ENCODE measurements around the gene SMOC1.

Gene SMOC1

DNA sequence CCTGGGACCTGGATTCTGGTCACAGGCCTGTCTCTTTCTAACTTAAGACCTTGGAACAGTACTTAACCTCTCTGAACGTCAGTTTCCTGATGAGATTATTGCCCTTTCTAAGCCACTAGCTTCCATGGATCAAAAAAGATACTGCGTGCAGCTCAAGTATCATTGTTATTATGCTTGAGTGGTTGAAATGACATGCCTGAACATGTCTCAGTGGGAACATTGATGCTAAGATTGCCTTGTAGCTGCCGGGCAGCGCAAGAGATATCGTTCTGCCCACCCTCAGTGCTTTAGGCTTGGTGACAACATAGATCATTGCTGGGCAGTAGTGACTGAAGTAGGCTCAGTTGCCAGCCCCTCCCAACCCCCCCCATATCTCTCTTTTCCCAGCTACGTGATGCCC, 131.9 kb downstream of the SMOC1 start:
- no peak for DNase-seq (ENCODE audit: low spot score)

DNA sequence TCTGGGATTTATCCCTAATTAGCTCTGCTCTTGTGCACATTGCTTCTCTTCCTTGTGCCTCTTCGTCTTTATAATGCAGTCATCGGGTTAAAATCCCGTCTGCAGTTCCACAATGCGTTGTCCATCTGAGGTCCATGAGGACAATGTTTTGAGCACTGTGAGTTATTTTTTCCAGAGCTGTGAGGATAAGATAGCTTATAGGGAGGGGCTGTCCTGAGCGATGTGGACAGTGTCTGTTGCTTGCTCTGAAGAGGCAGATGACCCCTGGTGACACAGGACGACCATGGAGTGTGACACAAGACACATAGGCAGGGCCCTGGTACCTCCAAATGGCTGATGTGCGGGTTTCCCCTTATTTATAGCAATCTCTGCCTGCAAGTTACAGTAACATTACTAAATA, 132.5 kb downstream of the SMOC1 start:
- DNase-seq (ENCODE audit: low spot score): no peak

DNA sequence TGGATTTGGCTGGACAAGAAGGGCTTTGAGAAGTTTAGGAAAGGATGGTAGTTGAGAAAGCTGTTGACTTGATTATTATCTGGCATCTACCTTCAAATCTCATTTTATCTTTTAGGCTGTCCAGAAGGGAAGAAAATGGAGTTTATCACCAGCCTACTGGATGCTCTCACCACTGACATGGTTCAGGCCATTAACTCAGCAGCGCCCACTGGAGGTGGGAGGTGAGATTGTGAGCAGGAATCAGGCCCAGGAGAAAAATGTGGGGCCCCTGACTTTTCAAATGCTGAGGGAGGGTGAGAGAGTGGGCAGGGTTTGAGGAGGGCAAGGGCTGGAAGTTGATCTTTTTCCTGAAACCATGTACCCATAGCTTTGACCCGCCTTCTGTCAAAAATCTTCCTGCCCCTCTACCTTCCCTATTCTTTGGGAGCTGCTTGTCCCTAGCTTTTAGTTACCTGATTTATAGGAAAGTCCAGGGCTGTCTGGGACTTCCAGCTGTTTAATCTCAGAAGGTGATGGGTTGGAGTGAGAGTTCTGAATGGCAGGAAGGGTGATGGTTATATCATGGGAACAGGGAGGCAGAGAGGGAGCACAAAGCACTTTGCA, 134.2 kb downstream of the SMOC1 start:
- DNase-seq (ENCODE audit: low spot score): peak; percentile 16

DNA sequence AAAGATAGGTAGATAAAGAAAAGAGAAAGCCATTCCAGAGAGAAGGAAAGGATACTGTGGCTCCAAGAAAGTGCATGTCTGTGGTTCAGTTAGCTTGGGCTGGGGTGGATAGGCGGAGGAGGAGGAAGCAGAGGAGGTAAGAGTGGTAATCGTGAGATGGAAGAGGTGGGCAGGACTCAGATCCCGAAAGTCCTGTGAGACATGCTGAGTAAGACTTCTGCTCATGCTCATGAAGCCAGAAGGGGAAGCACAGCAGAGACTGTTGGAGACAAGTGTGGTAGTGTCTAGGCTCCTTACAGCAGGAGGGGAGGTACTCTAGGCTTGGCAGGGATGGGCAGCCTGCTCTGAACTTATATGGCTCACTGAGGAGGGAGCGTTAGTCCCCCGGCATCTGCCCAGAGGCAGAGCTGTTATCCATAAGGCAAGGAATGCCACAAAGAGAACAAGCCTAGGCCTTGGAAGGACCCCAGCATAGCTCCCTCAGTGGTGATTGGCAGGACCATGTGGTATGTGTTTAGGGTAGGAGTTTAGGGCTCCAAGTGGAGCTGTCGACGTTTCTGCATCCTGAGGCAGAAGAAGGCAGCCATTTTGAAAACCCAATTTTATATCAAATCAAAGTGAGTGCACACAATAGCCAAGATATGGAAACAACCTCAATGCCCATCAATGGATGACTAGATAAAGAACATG, 135.3 kb downstream of the SMOC1 start:
- no peak for DNase-seq (ENCODE audit: low spot score)

DNA sequence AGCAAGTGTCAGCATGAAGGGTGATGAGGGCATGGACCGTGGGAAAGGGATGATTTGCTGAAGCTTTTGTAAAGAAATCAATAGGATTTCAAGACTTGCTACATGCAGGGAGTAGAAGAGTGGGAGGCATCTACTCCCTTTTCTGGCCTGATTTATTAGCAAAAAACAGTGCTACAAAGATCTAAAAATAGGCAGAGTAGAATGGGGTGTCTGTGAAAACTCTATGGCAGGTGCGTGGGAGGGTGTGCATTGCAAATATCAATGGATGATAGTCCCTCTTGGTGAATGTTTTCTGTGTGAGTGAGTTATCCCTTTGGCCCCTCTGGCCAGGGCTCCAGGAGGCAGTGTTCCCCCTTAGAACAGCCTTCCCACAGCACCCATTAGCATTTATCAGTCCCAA, 139.0 kb downstream of the SMOC1 start:
- DNase-seq (ENCODE audit: low spot score): no peak

DNA sequence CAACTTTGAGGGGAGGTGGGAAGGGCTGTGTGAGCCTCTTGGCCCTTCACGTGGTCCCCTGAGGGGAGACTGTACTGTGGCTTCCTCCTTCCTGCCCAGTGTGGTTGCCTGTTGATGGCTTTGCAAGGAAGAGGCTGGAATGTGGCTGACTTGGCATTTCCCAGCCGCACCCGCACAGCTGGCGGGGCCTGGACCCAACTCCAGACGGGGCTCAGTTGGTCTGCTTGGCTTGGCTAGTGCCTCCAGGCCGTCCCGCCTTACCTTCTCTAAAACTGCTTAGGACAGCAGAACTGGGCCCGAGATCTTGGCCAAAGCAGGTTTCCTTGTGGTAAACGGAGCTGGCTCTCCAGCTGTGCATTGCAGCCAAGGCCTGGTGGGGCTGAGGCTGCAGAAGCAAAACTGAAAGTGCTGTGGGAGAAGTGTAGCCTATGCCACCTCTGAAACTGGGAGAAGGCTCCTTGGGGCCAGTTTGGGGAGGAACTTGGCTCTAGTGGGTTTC, 139.5 kb downstream of the SMOC1 start:
- no peak for DNase-seq (ENCODE audit: low spot score)

DNA sequence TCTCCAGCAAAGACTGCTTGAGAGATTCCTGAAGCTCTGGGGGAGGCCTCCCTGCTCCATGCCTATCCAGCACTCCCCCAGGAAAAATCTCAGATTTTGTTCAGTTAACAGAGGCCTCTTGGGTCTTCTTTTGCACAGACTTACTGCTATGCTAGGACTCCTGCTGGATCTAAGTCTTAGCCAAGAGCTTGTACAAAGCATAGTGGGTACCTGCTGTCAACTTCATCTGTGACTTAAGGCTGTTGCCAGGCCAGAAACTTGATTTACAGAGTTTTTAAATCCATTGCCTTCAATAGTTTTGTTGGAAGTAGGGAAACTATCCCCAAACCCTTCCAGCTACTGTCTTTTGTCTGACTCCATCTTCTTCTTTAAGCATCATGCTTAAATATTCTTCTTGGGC, 140.5 kb downstream of the SMOC1 start:
- DNase-seq (ENCODE audit: low spot score): no peak

DNA sequence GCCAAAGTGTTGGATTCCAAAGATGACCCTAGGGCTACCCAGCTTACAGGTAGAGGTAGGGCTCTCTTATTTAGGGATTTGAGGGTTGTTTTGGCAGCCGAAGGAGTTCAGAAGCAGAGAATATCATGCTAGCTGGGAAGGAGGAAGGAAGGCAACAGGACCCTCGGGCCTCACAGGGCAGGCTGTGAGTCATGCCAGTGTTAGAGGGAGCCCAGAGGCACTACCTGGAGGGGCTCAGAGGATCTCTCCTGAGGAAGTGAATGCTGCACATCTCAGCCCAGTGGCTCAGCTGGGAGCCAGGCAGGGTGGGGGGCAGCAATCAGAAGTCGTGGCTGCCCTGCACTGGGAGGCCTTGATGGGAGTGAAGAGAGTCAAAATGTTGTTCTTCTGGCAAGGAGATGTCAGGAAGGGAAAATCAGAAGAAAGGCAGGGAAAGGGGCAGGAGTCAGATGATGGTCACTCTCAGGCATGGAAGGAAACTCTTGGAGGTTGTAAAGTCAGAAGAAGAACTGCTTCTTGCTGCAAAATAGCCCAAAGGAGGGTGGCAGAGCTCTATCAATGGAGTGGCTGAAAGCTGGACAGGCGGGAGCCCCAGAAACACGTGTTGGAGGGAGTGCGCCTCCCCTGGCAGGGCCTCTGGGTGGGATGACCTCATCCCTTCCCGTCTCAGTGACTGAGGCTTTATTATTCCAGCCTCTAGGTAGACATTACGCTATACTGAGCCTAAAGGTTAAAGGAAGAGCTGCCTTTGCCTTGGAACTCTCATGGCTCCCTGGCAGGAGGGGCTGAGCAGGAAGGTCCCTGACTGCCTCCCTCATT, 141.3 kb downstream of the SMOC1 start:
- no peak for DNase-seq (ENCODE audit: low spot score)

DNA sequence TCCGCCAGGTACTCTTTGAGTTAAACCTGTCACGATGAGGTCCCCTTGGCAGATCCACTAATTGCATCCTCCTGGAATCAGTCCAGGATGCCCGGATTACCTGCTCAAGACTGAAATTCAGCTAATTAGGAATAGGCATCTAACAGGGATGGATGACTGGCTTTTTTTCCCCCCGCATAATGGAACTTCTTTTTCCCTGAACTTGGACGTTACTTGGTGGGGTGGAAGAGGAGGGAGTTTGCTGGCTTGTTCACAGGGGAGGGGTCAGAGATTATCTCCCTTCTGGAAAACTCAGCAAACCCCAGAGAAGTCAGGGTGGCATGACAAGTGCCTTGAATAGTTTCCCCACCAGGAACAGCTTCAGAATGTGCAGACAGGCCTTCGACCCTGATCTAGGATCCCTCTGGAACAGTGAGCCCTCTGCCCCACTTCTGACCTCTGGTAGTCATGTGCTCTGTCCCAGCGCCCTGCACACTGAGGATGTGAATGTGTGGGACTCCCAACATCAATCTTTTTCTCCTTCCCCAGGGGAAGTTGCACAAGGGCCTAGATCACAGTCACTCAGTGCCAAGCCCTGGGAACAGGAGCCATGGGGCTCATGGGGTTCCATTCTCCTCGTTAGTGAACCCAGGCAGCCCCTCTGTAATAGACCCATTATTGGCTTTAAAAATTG, 142.5 kb downstream of the SMOC1 start:
- DNase-seq (ENCODE audit: low spot score): no peak

DNA sequence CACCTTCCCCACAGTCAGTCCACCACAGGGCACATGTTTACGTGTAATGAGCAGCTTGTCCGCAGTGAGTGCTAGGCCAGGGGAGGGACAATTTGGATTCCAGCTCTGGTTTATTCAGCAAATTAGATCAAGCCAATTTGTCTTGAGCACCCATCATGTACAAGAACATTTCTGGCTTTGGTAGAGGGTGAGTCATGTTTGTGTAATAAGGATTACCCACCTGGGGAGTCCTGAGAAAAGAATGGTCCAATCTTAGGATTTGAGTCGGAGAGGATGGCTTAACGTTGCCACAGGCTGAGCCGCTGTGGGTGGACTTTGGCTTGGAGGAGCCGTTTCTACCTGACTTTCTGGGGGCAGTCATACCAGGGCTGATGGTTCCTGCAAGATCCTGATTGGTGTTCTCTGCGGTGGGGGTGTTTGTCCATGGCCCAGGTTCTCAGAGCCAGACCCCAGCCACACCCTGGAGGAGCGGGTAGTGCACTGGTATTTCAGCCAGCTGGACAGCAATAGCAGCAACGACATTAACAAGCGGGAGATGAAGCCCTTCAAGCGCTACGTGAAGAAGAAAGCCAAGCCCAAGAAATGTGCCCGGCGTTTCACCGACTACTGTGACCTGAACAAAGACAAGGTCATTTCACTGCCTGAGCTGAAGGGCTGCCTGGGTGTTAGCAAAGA, 143.7 kb downstream of the SMOC1 start:
- DNase-seq (ENCODE audit: low spot score): no peak

DNA sequence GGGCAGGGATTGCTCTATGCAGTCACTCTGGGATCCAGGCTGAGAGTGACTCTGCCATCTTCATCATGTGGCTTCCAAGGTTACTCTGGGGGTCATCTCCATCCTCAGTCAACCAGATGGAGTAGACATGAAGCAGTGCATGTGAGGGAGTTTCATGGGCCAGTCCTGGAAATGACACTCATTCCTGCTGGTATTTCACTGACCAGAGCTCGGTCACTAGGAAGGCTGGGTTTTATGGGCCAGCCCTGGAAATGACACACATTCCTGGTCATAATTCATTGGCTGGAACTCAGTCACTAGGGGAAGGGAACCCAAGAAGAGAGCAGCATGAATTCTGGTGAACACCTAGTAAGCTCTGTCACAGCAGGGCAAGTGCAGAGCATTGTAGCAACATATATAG, 144.7 kb downstream of the SMOC1 start:
- DNase-seq (ENCODE audit: low spot score): no peak

DNA sequence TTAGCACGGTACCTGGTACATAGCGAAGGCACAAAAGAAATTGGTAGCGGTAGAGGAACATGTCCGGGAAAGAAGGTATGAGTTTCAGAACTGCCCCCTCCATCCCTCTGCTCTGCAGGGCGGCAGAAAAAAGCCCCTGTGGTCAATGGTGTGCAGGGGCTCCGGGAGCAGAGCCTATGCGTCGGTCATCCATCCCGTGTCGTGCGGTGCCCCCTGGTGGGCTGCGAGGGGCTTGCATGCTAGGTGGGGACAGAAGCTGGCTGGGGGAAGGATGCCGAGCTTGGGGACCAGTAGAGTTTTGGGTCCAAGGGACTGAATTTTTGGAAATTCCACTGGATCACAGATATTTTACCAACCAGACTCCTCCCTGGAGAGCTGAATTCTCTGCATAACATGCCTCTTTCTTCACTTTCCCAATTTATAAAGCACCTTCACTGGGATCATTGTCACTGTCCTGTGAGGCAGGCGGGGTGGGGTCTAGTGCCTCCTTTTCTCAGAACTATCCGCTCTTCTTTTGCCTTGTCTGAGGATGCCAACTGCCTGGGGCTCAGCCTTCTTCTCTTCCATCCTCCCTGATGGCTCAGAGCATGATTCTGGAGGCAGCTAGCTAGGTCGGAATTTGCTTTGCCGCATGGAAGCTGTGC, 148.7 kb downstream of the SMOC1 start:
- peak; percentile 51 for DNase-seq (ENCODE audit: low spot score)

DNA sequence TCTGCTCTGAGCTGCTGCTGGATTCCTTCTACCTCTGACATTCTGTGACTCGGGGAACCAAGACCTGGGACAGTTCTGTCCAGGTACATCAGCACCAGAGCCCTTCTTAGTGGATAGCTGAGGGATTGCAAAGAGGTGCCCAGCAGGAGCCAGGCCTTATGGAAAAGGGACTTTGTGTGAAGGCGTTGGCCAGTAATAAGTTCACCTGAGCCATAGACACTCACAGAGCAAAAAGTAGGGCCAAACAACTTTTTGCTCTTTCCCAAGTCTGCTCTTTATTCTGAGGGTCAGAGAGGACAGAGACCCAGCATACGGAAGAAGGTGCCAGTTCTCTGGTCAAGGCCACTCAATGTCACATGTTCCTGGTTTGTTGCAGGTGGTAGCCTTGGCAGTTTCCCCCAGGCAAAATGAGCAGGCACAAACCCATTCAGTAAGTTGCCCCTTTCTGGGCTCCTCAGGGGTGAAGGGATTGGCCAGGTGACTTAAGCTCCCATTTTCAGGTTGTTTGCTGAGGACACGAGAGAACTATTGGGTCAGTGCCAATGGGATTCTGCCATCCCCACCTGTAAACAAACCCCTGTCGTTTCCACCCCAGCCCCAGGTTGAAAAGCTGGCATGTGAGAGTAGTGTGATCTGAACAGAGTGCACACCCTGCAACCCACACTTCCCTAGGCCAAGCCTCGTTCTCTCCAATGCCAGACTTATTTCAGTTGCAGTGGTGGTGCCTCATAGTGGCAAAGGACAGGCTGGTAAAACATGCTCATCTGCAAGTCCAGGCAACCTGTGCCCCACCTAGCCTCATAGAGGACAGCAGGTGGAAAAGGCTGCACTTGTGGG, 150.3 kb downstream of the SMOC1 start:
- no peak for DNase-seq (ENCODE audit: low spot score)

DNA sequence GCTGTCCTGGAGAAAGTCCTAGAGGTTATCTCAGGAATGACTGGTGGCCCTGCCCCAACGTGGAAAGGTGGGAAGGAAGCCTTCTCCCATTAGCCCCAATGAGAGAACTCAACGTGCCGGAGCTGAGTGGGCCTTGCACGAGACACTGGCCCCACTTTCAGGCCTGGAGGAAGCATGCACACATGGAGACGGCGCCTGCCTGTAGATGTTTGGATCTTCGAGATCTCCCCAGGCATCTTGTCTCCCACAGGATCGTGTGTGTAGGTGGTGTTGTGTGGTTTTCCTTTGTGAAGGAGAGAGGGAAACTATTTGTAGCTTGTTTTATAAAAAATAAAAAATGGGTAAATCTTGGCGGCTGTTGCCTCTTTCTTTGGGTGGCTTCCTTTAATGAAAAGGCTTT, 152.8 kb downstream of the SMOC1 start:
- no peak for DNase-seq (ENCODE audit: low spot score)

DNA sequence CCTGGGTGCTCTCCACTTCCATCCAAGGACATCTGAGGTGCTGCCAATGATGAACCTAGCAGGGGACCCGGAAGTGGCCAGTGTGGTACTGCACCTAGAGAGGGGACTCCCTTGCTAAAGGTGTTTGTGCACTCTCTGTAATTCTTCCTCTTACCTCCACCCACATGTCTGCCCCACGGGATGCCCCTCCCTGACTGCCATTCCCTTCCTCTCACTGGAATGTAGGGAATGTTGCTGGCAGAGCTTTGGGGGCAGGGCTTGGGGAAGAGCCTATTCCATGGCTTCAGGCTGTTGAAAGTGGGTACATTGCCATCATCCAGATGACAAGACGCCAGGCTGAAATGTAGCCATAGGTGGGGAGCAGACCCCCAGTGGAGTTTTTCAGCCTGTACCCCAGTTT, 153.2 kb downstream of the SMOC1 start:
- peak; percentile 85 for DNase-seq (ENCODE audit: low spot score)

DNA sequence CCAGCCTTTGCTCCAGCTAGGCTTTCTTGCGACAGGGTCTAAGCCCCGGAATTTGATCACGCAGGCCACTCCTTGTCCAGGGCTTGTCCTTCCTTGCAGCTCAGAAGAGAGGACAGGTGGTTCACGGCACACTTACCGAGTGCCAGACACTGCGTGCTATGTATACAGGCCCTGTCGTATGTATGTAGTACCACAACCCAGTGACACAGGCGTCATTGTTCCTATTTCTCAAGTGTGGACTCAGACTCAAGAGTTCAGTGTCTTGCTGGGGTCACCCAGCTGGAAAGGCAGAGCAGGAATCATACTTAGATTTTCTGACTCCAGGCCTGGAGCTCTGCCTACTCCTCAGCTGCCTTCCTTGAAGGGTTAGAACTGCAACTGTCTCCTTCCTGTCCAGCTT, 153.9 kb downstream of the SMOC1 start:
- no peak for DNase-seq (ENCODE audit: low spot score)

DNA sequence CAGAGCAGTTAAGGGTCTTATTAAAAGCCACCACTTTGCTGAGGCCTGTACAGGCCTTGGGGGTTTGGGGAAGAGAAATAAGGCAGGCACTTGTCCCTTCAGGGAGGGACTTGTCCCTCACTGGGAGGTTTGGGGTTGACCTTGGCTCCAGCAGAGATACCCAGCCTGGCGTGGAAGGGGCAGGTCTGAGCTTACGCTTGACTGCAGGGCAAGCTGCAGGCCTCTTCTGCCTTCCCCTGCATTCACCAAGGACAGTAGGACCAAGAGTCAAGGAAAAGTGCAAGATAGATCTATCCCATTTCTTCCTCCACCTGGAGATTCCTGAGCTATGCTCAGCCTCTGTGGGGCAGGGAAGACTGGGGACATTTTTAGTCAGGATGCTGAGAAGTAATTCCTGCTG, 154.3 kb downstream of the SMOC1 start:
- DNase-seq (ENCODE audit: low spot score): no peak

DNA sequence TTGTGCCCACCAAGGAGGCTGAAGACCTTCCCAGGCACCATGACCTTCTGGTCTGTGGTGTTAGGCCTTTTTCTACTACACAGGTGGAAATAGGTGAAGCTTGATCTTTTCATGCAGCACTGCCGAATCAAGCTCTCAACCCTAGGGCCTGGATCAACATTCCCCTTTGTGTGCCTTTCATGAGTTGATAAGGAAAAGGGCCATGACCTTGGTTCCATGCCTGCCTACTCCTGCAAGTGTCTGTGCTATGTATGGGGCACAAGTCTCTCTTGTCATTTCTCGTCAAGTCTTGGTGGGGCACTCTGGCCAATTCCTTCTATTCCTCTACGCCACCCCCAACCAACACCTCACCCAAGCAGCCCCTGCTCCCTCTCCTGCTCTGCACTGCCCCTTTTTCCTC, 155.0 kb downstream of the SMOC1 start:
- DNase-seq (ENCODE audit: low spot score): no peak

DNA sequence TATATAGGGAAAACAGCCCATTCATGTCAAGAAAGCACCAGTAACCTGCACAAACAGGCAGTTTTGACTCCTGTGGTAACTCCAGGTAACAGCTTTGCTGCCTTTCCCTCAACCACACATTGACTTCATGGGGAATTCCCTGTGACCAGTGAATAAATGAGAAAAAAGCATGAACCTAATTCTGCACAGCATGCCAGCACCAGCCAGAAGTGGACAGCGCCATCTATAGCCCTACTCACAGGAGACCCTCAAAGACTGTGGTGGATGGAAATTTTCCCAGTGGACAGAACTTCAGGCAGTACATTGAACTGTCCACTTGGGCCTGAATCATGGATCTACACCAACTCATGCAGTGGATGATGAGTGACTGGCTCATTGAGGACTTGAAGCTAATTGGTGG, 157.4 kb downstream of the SMOC1 start:
- DNase-seq (ENCODE audit: low spot score): no peak

DNA sequence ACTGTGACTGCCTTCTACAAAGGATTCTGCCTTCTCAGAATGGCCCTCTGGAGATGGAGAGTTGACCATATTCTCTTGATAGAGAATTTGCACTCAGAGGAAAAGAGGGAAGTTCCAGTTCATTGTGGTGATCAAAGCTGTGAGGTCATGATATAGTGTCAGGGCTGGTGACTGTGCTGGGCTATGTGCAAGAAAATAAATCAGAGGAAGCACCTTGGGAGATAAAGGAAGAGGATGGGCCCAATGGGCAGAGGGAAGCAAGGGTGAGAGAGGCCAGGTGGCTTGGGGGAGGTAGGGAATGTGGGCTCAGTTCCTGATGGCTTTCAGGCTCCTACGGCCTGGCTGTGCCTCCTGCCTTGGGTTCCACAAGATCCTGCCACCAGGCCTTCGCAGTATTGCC, 163.8 kb downstream of the SMOC1 start:
- no peak for DNase-seq (ENCODE audit: low spot score)

DNA sequence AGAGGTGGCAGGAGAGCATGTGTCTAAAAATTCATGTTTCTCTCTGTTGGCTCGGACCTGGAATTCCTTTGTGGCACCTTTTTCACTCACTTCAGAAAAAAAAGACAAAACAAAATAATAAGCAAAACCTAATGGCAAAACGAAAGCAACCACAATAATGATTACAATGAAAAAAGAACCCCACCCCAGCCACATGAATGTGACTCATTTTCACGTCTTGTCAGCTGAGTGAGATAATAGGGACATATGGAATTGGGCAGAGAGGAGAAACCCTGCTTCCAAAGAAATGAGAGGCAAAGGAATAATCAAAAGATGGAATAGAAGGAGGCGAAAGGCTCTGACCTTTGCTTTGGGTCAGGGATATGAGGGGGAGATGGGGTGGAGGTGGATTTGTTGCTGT, 166.1 kb downstream of the SMOC1 start:
- peak; percentile 59 for DNase-seq (ENCODE audit: low spot score)
